Measurements from ENCODE around the gene ESYT3.
A peak's percentile ranks its signal among the peaks of the same experiment; 100 is the strongest.

- TF ChIP-seq CTCF (IDR thresholded peaks at IDR 0.05), result peak; percentile 80 to 94 (median 90)
- TF ChIP-seq POLR2A (IDR thresholded peaks at IDR 0.05), result no peak
Observed at GRCh38 chr3:138417559-138417982, 16.8 kb upstream of the ESYT3 start.

Measured in body of pancreas (tissue), 4 donors.